Liver (tissue), 3 donors: Measurements from ENCODE around the gene ENOX1.

Experiments used
- EGR1 ChIP-seq, 2 donors: IDR thresholded peaks; 2 replicates each; pipeline ENCODE4 v1.6.1; 2016 to 2018; ENCODE audit warnings: antibody characterized with exemption in 2 of 2, low read depth in 2 of 2
- GABPA ChIP-seq, 2 donors: IDR thresholded peaks in 1 of 2; conservative IDR thresholded peaks in 1 of 2; 2 replicates each; pipeline ENCODE4 v1.6.1; 2016; ENCODE audit warnings: antibody characterized with exemption in 2 of 2, mild to moderate bottlenecking in 1 of 2, moderate library complexity in 1 of 2
- HNF4A ChIP-seq, 2 donors: conservative IDR thresholded peaks; 2 replicates each; pipeline ENCODE4 v1.6.1; 2016; ENCODE audit warnings: antibody characterized with exemption in 2 of 2, mild to moderate bottlenecking in 2 of 2
- HNF4G ChIP-seq: IDR thresholded peaks from 2 replicates; pipeline ENCODE4 v1.6.1; 2016; ENCODE audit warnings: antibody characterized with exemption
- JUND ChIP-seq, 2 donors: IDR thresholded peaks; 2 replicates each; pipeline ENCODE4 v1.6.1; 2016; ENCODE audit warnings: antibody characterized with exemption in 2 of 2
- RAD21 ChIP-seq, 2 donors: IDR thresholded peaks; 2 replicates each; pipeline ENCODE4 v1.6.1; 2016; ENCODE audit warnings: antibody characterized with exemption in 2 of 2, mild to moderate bottlenecking in 2 of 2
- SP1 ChIP-seq: IDR thresholded peaks from 2 replicates; pipeline ENCODE4 v1.6.1; 2018; ENCODE audit warnings: antibody characterized with exemption, mild to moderate bottlenecking
- TAF1 ChIP-seq: conservative IDR thresholded peaks from 2 replicates; pipeline ENCODE4 v1.6.1; 2016; ENCODE audit warnings: antibody characterized with exemption, mild to moderate bottlenecking
- YY1 ChIP-seq: IDR thresholded peaks from 2 replicates; pipeline ENCODE4 v1.6.1; 2016; ENCODE audit warnings: antibody characterized with exemption, mild to moderate bottlenecking
- TF ChIP-seq, protein P1 (sequence below): fragments of 150-350 bp; IDR thresholded peaks from 2 replicates; pipeline ENCODE4 v1.5.1; 2017; ENCODE audit warnings: improper control_type of control experiment, low read depth, low read length; ENCODE audit not compliant: missing input control
- TF ChIP-seq, protein P2 (sequence below): IDR thresholded peaks from 2 replicates; pipeline ENCODE4 v1.6.1; 2016; ENCODE audit warnings: antibody characterized with exemption
- TF ChIP-seq, protein P3 (sequence below): IDR thresholded peaks from 2 replicates; pipeline ENCODE4 v1.6.1; 2016; ENCODE audit warnings: antibody characterized with exemption
- TF ChIP-seq, protein P4 (sequence below): IDR thresholded peaks from 2 replicates; pipeline ENCODE4 v1.6.1; 2016; ENCODE audit warnings: antibody characterized with exemption, mild to moderate bottlenecking
- TF ChIP-seq, protein P5 (sequence below): IDR thresholded peaks from 2 replicates; pipeline ENCODE4 v1.6.1; 2016; ENCODE audit warnings: antibody characterized with exemption
- donor health status: healthy.
- donor health status: healthy.

DNA sequence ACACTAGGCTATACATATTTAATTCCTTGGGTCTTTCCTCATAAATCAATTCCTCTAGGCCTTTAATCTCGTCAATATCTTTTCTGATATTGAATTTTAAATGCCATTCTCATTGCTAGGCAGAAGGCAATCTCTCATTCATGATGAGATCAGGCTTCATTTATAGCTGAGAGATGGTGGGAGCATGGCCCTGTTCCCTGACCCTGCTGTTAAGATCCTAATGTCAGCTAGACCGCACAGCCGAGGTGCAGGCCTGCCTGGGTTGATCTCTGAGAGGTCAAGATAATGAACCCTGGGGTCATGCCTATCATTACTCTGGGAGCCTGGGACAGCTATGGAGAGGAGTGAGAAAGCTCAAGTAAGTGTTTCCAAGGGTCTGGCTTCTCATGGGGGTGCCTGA, 509.6 kb downstream of the ENOX1 start:
- TF ChIP-seq, protein P1, sequence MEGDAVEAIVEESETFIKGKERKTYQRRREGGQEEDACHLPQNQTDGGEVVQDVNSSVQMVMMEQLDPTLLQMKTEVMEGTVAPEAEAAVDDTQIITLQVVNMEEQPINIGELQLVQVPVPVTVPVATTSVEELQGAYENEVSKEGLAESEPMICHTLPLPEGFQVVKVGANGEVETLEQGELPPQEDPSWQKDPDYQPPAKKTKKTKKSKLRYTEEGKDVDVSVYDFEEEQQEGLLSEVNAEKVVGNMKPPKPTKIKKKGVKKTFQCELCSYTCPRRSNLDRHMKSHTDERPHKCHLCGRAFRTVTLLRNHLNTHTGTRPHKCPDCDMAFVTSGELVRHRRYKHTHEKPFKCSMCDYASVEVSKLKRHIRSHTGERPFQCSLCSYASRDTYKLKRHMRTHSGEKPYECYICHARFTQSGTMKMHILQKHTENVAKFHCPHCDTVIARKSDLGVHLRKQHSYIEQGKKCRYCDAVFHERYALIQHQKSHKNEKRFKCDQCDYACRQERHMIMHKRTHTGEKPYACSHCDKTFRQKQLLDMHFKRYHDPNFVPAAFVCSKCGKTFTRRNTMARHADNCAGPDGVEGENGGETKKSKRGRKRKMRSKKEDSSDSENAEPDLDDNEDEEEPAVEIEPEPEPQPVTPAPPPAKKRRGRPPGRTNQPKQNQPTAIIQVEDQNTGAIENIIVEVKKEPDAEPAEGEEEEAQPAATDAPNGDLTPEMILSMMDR = no peak
- TF ChIP-seq, protein P2, sequence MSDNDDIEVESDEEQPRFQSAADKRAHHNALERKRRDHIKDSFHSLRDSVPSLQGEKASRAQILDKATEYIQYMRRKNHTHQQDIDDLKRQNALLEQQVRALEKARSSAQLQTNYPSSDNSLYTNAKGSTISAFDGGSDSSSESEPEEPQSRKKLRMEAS = no peak
- TF ChIP-seq SP1 (no peak), TAF1 (no peak), GABPA (IDR thresholded peaks at IDR 0.05 in 1 of 2, conservative IDR thresholded peaks at IDR 0.05 in 1 of 2) (no peak), RAD21 (IDR thresholded peaks at IDR 0.05) (no peak), EGR1 (IDR thresholded peaks at IDR 0.05; ENCODE audit: low read depth in 2 of 2) (no peak), YY1 (no peak), HNF4A (conservative IDR thresholded peaks at IDR 0.05) (no peak), HNF4G (no peak), JUND (IDR thresholded peaks at IDR 0.05) (no peak)
- TF ChIP-seq, protein P3, sequence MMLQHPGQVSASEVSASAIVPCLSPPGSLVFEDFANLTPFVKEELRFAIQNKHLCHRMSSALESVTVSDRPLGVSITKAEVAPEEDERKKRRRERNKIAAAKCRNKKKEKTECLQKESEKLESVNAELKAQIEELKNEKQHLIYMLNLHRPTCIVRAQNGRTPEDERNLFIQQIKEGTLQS = no peak
- TF ChIP-seq, protein P4, sequence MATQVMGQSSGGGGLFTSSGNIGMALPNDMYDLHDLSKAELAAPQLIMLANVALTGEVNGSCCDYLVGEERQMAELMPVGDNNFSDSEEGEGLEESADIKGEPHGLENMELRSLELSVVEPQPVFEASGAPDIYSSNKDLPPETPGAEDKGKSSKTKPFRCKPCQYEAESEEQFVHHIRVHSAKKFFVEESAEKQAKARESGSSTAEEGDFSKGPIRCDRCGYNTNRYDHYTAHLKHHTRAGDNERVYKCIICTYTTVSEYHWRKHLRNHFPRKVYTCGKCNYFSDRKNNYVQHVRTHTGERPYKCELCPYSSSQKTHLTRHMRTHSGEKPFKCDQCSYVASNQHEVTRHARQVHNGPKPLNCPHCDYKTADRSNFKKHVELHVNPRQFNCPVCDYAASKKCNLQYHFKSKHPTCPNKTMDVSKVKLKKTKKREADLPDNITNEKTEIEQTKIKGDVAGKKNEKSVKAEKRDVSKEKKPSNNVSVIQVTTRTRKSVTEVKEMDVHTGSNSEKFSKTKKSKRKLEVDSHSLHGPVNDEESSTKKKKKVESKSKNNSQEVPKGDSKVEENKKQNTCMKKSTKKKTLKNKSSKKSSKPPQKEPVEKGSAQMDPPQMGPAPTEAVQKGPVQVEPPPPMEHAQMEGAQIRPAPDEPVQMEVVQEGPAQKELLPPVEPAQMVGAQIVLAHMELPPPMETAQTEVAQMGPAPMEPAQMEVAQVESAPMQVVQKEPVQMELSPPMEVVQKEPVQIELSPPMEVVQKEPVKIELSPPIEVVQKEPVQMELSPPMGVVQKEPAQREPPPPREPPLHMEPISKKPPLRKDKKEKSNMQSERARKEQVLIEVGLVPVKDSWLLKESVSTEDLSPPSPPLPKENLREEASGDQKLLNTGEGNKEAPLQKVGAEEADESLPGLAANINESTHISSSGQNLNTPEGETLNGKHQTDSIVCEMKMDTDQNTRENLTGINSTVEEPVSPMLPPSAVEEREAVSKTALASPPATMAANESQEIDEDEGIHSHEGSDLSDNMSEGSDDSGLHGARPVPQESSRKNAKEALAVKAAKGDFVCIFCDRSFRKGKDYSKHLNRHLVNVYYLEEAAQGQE = no peak
- TF ChIP-seq, protein P5, sequence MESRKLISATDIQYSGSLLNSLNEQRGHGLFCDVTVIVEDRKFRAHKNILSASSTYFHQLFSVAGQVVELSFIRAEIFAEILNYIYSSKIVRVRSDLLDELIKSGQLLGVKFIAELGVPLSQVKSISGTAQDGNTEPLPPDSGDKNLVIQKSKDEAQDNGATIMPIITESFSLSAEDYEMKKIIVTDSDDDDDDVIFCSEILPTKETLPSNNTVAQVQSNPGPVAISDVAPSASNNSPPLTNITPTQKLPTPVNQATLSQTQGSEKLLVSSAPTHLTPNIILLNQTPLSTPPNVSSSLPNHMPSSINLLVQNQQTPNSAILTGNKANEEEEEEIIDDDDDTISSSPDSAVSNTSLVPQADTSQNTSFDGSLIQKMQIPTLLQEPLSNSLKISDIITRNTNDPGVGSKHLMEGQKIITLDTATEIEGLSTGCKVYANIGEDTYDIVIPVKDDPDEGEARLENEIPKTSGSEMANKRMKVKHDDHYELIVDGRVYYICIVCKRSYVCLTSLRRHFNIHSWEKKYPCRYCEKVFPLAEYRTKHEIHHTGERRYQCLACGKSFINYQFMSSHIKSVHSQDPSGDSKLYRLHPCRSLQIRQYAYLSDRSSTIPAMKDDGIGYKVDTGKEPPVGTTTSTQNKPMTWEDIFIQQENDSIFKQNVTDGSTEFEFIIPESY = no peak
